GM23338 (cell line): ENCODE data around the gene ARHGEF28. TPM values are rescaled to one million over a fixed set of nuclear protein-coding genes. Genes with fewer than 3 reads are reported as not detected.

ENCODE experiments used
- ATAC-seq: fragments of 200-7000 bp; cut with Tn5 transposase; 3 replicates; pipeline ENCODE4 v1.9.1; 2020
- DNase-seq: peaks from one replicate; pipeline ENCODE4 v3.0.0-alpha.2; 2015; ENCODE audit warnings: low spot score
- H2AFZ ChIP-seq: fragments of 200-600 bp; sonication (generic); 2 replicates; pipeline ENCODE4 v1.8.0; 2016; ENCODE audit warnings: antibody characterized with exemption, mild to moderate bottlenecking, moderate library complexity
- H3F3A ChIP-seq: fragments of 200-600 bp; sonication (generic); replicated peaks from 2 replicates; pipeline ENCODE4 v1.8.0; 2017; ENCODE audit warnings: antibody characterized with exemption, mixed run types, low read depth
- H3K27ac ChIP-seq: fragments of 200-600 bp; sonication (generic); 2 replicates; pipeline ENCODE4 v1.6.1; 2016; ENCODE audit warnings: low read depth
- H3K27me3 ChIP-seq: fragments of 200-600 bp; sonication (generic); 2 replicates; pipeline ENCODE4 v1.8.0; 2016; ENCODE audit warnings: mild to moderate bottlenecking, mixed run types, moderate library complexity; ENCODE audit not compliant: insufficient read depth
- H3K36me3 ChIP-seq: fragments of 200-600 bp; sonication (generic); 2 replicates; pipeline ENCODE4 v1.8.0; 2016; ENCODE audit warnings: mild to moderate bottlenecking; ENCODE audit not compliant: insufficient read depth
- H3K4me1 ChIP-seq: fragments of 200-600 bp; sonication (generic); 2 replicates; pipeline ENCODE4 v1.8.0; 2016; ENCODE audit warnings: mild to moderate bottlenecking, moderate library complexity; ENCODE audit not compliant: insufficient read depth
- H3K4me2 ChIP-seq: fragments of 200-600 bp; sonication (generic); 2 replicates; pipeline ENCODE4 v1.7.1; 2017; ENCODE audit warnings: mixed run types
- H3K4me3 ChIP-seq: fragments of 200-600 bp; sonication (generic); 2 replicates; pipeline ENCODE4 v1.6.1; 2016; ENCODE audit warnings: mixed run types
- H3K79me2 ChIP-seq: fragments of 200-600 bp; sonication (generic); replicated peaks from 2 replicates; pipeline ENCODE4 v1.8.0; 2017; ENCODE audit warnings: mild to moderate bottlenecking; ENCODE audit not compliant: insufficient read depth
- H3K9me2 ChIP-seq: fragments of 200-600 bp; sonication (generic); 2 replicates; pipeline ENCODE4 v1.8.0; 2017; ENCODE audit not compliant: insufficient read depth
- H4K20me1 ChIP-seq: fragments of 200-600 bp; sonication (generic); replicated peaks from 2 replicates; pipeline ENCODE4 v1.8.0; 2017; ENCODE audit warnings: mild to moderate bottlenecking; ENCODE audit not compliant: insufficient read depth
- H3K27ac Mint-ChIP-seq: 2 replicates; pipeline ENCODE4 v1.8.0; 2020; ENCODE audit warnings: inconsistent platforms, mild to moderate bottlenecking, moderate library complexity, mixed read lengths
- H3K27me3 Mint-ChIP-seq: 3 replicates; pipeline ENCODE4 v1.8.0; 2022; ENCODE audit warnings: low read depth, mild to moderate bottlenecking, moderate library complexity, mixed read lengths, inconsistent platforms; ENCODE audit not compliant: insufficient read depth, poor library complexity
- H3K36me3 Mint-ChIP-seq: 3 replicates; pipeline ENCODE4 v1.8.0; 2021; ENCODE audit warnings: low read depth, mild to moderate bottlenecking, inconsistent platforms, moderate library complexity, mixed read lengths
- H3K4me1 Mint-ChIP-seq: 3 replicates; pipeline ENCODE4 v1.8.0; 2020; ENCODE audit warnings: mild to moderate bottlenecking, inconsistent platforms, mixed read lengths
- H3K4me3 Mint-ChIP-seq: 3 replicates; pipeline ENCODE4 v1.8.0; 2021; ENCODE audit warnings: moderate library complexity, mild to moderate bottlenecking, inconsistent platforms, mixed read lengths
- H3K9me3 Mint-ChIP-seq: 3 replicates; pipeline ENCODE4 v1.8.0; 2020; ENCODE audit warnings: moderate library complexity, mild to moderate bottlenecking, inconsistent platforms, mixed read lengths
- CREB1 ChIP-seq: fragments of 250-450 bp; sonication (Bioruptor Pico); IDR thresholded peaks from 2 replicates; pipeline ENCODE4 v1.5.0; 2020; ENCODE audit warnings: low read depth, mild to moderate bottlenecking, moderate library complexity
- ZNF114 ChIP-seq: fragments of 250-450 bp; sonication (Bioruptor Pico); IDR thresholded peaks from 2 replicates; pipeline ENCODE4 v1.5.0; 2020; ENCODE audit warnings: mild to moderate bottlenecking, moderate library complexity
- ZNF331 ChIP-seq: fragments of 250-450 bp; sonication (Bioruptor Pico); IDR thresholded peaks from 2 replicates; pipeline ENCODE4 v1.5.0; 2020; ENCODE audit warnings: low read depth, mild to moderate bottlenecking, moderate library complexity
- polyA plus RNA-seq: library from polyadenylated mRNA; unstranded; fragments of >200 nt; fragmentation: Nextera tagmentation; extraction: Ambion mirVana; gene quantifications from 2 replicates; pipeline ENCODE4 v1.2.1, GENCODE V29; 2016
- total RNA-seq: library from RNA; depleted of rRNA; stranded (reverse); fragments of >200 nt; shearing (Covaris generic); gene quantifications from 2 replicates; pipeline ENCODE4 v1.2.3, GENCODE V29; 2014
- TF ChIP-seq, protein P1 (sequence below), 2 experiments: fragments of 200-600 bp in 1 of 2; sonication (generic) in 1 of 2; conservative IDR thresholded peaks; 2 replicates each; pipeline versions ENCODE4 v1.5.1 to v1.6.1; 2016 to 2017; ENCODE audit warnings: antibody characterized with exemption in 2 of 2, low read depth in 2 of 2, mild to moderate bottlenecking in 2 of 2, moderate library complexity in 1 of 2

ARHGEF28 gene
- total and polyA plus RNA-seq, 2 experiments from 2014 or later, result 0.39 to 1.0 TPM

DNA sequence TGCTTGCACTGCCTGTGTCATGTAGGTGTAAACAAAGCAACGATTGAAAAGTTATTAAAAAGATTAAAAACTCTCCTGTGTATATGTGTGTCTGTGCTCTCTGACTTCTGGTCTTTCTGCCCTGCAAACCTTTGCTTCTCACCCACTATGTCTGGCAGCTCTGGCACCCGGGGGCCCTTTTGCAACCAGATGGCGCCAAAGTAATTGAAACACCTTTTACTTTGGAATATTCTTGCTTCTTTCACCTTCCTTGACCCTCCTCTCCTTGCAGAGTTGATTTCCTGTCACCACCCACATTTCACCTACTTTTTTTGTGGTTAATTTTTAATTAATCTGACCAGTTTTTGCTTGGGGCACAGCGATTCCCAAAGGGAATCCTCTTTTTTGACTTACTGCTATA lies 275.5 kb downstream of the ARHGEF28 start:
- peaks cover 4% of the 10 kb centered on the region; the same call in 1 of the 3 replicates for H3K9me3 Mint-ChIP-seq
- no peak overlapping the region for H2AFZ ChIP-seq
- no peaks in the 10 kb centered on the region; the same call in 1 of the 2 replicates for H3K36me3 ChIP-seq
- H3K79me2 ChIP-seq, result no peaks in the 10 kb centered on the region
- H3K4me3 ChIP-seq, result no peak overlapping the region
- no peaks in the 10 kb centered on the region for H3K4me1 ChIP-seq
- DNase-seq (peak; percentile 40), ATAC-seq (peak; percentile 41; the same call in 1 of the 3 replicates)
- TF ChIP-seq, protein P1, sequence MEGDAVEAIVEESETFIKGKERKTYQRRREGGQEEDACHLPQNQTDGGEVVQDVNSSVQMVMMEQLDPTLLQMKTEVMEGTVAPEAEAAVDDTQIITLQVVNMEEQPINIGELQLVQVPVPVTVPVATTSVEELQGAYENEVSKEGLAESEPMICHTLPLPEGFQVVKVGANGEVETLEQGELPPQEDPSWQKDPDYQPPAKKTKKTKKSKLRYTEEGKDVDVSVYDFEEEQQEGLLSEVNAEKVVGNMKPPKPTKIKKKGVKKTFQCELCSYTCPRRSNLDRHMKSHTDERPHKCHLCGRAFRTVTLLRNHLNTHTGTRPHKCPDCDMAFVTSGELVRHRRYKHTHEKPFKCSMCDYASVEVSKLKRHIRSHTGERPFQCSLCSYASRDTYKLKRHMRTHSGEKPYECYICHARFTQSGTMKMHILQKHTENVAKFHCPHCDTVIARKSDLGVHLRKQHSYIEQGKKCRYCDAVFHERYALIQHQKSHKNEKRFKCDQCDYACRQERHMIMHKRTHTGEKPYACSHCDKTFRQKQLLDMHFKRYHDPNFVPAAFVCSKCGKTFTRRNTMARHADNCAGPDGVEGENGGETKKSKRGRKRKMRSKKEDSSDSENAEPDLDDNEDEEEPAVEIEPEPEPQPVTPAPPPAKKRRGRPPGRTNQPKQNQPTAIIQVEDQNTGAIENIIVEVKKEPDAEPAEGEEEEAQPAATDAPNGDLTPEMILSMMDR (conservative IDR thresholded peaks at IDR 0.05; ENCODE audit: low read depth in 2 of 2), result peak; percentile 33 to 46; a peak in 3 of 4 replicates
- no peak for TF ChIP-seq ZNF331 (CRISPR knock-in tag)
- H3K4me1 Mint-ChIP-seq, result peaks cover 3% of the 10 kb centered on the region; the same call in 1 of the 3 replicates
- H3F3A ChIP-seq, result no peaks in the 10 kb centered on the region
- H3K27me3 Mint-ChIP-seq, result peaks cover 2% of the 10 kb centered on the region
- H3K27ac ChIP-seq, result no peak overlapping the region
- H4K20me1 ChIP-seq, result no peaks in the 10 kb centered on the region
- no peak overlapping the region for H3K27ac Mint-ChIP-seq
- H3K9me2 ChIP-seq, result no peaks in the 10 kb centered on the region
- H3K4me2 ChIP-seq, result no peak overlapping the region
- H3K36me3 Mint-ChIP-seq, result no peaks in the 10 kb centered on the region
- H3K27me3 ChIP-seq, result no peaks in the 10 kb centered on the region
- H3K4me3 Mint-ChIP-seq, result no peak overlapping the region

DNA sequence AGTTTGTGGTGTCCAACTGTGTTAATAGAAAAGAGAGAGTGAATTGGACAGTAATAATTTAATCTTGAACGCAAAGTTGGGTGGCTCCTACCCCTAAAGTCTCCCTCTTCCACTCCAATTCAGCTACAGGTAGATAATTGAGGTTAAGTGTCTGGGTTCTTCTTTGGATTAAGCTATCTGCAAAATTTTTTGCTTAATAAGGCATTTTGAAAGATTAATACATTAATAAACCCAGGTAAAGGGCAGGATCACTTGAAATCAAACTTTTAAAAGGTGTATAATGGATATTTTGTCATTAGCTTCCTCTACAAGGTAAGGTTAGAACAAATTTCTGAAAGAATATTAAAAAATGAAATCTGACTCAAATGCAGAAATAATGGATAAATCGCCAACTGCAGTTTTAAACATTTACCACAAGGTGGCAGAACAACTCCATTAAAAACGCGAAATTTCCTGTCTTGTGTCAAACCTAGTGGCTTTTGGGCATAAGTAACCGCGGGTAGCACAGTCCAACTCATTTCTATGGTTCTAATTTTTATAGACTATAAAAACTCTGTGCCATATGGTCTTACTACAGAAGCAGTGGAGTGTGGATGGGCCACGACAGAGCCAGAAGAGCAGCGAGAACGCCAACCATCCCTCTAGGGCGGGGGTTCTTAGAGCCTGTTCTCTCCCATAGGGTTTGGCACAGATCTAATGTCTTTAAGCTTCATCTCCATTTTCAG lies 276.5 kb downstream of the ARHGEF28 start:
- Histone ChIP-seq H3K4me1 (no peaks in the 10 kb centered on the region), H3F3A (no peaks in the 10 kb centered on the region), H3K9me2 (no peaks in the 10 kb centered on the region), H3K27ac (no peak overlapping the region), H3K36me3 (no peaks in the 10 kb centered on the region; the same call in 1 of the 2 replicates), H4K20me1 (no peaks in the 10 kb centered on the region), H3K4me2 (no peak overlapping the region), H2AFZ (no peak overlapping the region; the same call in 1 of the 2 replicates), H3K4me3 (no peak overlapping the region), H3K79me2 (no peaks in the 10 kb centered on the region), H3K27me3 (no peaks in the 10 kb centered on the region)
- H3K36me3 Mint-ChIP-seq, result no peaks in the 10 kb centered on the region
- no peak for TF ChIP-seq ZNF114 (CRISPR knock-in tag)
- TF ChIP-seq, protein P1 (conservative IDR thresholded peaks at IDR 0.05; ENCODE audit: low read depth in 2 of 2), result peak; percentile 70 to 93
- TF ChIP-seq CREB1 (CRISPR knock-in tag), result no peak
- no peak overlapping the region for H3K4me3 Mint-ChIP-seq
- no peak overlapping the region; the same call in 1 of the 2 replicates for H3K27ac Mint-ChIP-seq
- peaks cover 3% of the 10 kb centered on the region; the same call in 1 of the 3 replicates for H3K4me1 Mint-ChIP-seq
- ATAC-seq (peak; percentile 50), DNase-seq (peak; percentile 67)
- peaks cover 2% of the 10 kb centered on the region for H3K27me3 Mint-ChIP-seq
- peaks cover 4% of the 10 kb centered on the region; the same call in 1 of the 3 replicates for H3K9me3 Mint-ChIP-seq
